Neural cell (in vitro differentiated cells): ENCODE measurements around the gene SPOP. TPM values are rescaled to one million over a fixed set of nuclear protein-coding genes. Genes with fewer than 3 reads are reported as not detected.

Source experiments
- H2AFZ ChIP-seq: fragments of 200-600, 300-800 bp; sonication (generic), shearing (Covaris generic); 2 replicates; pipeline ENCODE4 v1.6.0; 2014; ENCODE audit warnings: low read depth, mild to moderate bottlenecking, antibody characterized with exemption, low read length, moderate library complexity
- H3F3A ChIP-seq: fragments of 200-600 bp; shearing (Covaris generic); 2 replicates; pipeline ENCODE4 v1.6.1; 2016; ENCODE audit warnings: mild to moderate bottlenecking, moderate library complexity, mixed read lengths, antibody characterized with exemption, low read length; ENCODE audit not compliant: insufficient read depth, poor library complexity, severe bottlenecking
- H3K27ac ChIP-seq: fragments of 200-600, 300-800 bp; sonication (generic), shearing (Covaris generic); 2 replicates; pipeline ENCODE4 v1.5.1; 2014; ENCODE audit warnings: mild to moderate bottlenecking, low read length, moderate library complexity
- H3K27me3 ChIP-seq: fragments of 300-800, 200-600 bp; sonication (generic), shearing (Covaris generic); 2 replicates; pipeline ENCODE4 v1.6.0; 2014; ENCODE audit warnings: mild to moderate bottlenecking, low read depth, low read length, moderate library complexity; ENCODE audit not compliant: insufficient read depth
- H3K36me3 ChIP-seq: fragments of 300-800, 200-600 bp; sonication (generic), shearing (Covaris generic); 2 replicates; pipeline ENCODE4 v1.5.1; 2014; ENCODE audit warnings: mild to moderate bottlenecking, antibody characterized with exemption, low read length, moderate library complexity; ENCODE audit not compliant: insufficient read depth
- H3K4me2 ChIP-seq: fragments of 300-800, 200-600 bp; sonication (generic), shearing (Covaris generic); 2 replicates; pipeline ENCODE4 v1.6.0; 2014; ENCODE audit warnings: mild to moderate bottlenecking, low read length
- H3K4me3 ChIP-seq: fragments of 300-800, 200-600 bp; sonication (generic), shearing (Covaris generic); 2 replicates; pipeline ENCODE4 v1.5.1; 2014; ENCODE audit warnings: mild to moderate bottlenecking, low read length, moderate library complexity
- H3K79me2 ChIP-seq: fragments of 200-600 bp; shearing (Covaris generic); replicated peaks from 2 replicates; pipeline ENCODE4 v1.6.0; 2014; ENCODE audit warnings: mild to moderate bottlenecking, low read length, moderate library complexity; ENCODE audit not compliant: insufficient read depth
- H3K9ac ChIP-seq: fragments of 300-800, 200-600 bp; sonication (generic), shearing (Covaris generic); 2 replicates; pipeline ENCODE4 v1.6.1; 2016; ENCODE audit warnings: mild to moderate bottlenecking, low read length, mixed read lengths
- H3K9me2 ChIP-seq: fragments of 200-600 bp; shearing (Covaris generic); 2 replicates; pipeline ENCODE4 v1.6.1; 2016; ENCODE audit warnings: mild to moderate bottlenecking, low read length, mixed read lengths; ENCODE audit not compliant: insufficient read depth
- H3K9me3 ChIP-seq: fragments of 200-600, 300-800 bp; sonication (generic), shearing (Covaris generic); 2 replicates; pipeline ENCODE4 v1.6.1; 2016; ENCODE audit warnings: mild to moderate bottlenecking, mixed run types, low read length, moderate library complexity, mixed read lengths
- H4K20me1 ChIP-seq: fragments of 200-600 bp; shearing (Covaris generic); 2 replicates; pipeline ENCODE4 v1.6.1; 2016; ENCODE audit warnings: mild to moderate bottlenecking, mixed run types; ENCODE audit not compliant: insufficient read depth
- EP300 ChIP-seq: fragments of 450-650 bp; conservative IDR thresholded peaks from 2 replicates; pipeline ENCODE4 v1.6.1; 2014; ENCODE audit warnings: antibody characterized with exemption, mild to moderate bottlenecking, moderate library complexity; ENCODE audit not compliant: poor library complexity, severe bottlenecking
- EZH2 ChIP-seq: fragments of 200-600, 300-800 bp; shearing (Covaris generic), sonication (generic); IDR thresholded peaks from 2 replicates; pipeline ENCODE4 v1.6.1; 2014; ENCODE audit warnings: antibody characterized with exemption, low read length, borderline replicate concordance, mild to moderate bottlenecking; ENCODE audit not compliant: insufficient read depth, poor library complexity, severe bottlenecking
- MXI1 ChIP-seq: fragments of 450-650 bp; conservative IDR thresholded peaks from 2 replicates; pipeline ENCODE4 v1.6.1; 2014; ENCODE audit warnings: antibody characterized with exemption, mild to moderate bottlenecking; ENCODE audit not compliant: poor library complexity, severe bottlenecking
- POLR2AphosphoS5 ChIP-seq: IDR thresholded peaks from 2 replicates; pipeline ENCODE4 v1.6.1; 2012
- RAD21 ChIP-seq: fragments of 450-650 bp; conservative IDR thresholded peaks from 2 replicates; pipeline ENCODE4 v1.6.1; 2014; ENCODE audit warnings: antibody characterized with exemption, mild to moderate bottlenecking, moderate library complexity
- TAF1 ChIP-seq: IDR thresholded peaks from 2 replicates; pipeline ENCODE4 v1.6.1; 2012; ENCODE audit warnings: low read depth
- polyA plus RNA-seq: library from polyadenylated mRNA; depleted of rRNA; stranded (reverse); fragments of >200 nt; gene quantifications from 2 replicates; pipeline ENCODE4 v1.2.3, GENCODE V29; 2014
- TF ChIP-seq, protein P1 (sequence below): IDR thresholded peaks from 2 replicates; pipeline ENCODE4 v1.6.1; 2012; ENCODE audit warnings: borderline replicate concordance
- TF ChIP-seq, protein P2 (sequence below): fragments of 450-650 bp; IDR thresholded peaks from 2 replicates; pipeline ENCODE4 v1.5.1; 2014; ENCODE audit warnings: antibody characterized with exemption, mild to moderate bottlenecking, moderate library complexity; ENCODE audit not compliant: poor library complexity, severe bottlenecking

Gene SPOP
- polyA plus RNA-seq, 1 donor from 2014 or later, result 71.9 TPM

DNA sequence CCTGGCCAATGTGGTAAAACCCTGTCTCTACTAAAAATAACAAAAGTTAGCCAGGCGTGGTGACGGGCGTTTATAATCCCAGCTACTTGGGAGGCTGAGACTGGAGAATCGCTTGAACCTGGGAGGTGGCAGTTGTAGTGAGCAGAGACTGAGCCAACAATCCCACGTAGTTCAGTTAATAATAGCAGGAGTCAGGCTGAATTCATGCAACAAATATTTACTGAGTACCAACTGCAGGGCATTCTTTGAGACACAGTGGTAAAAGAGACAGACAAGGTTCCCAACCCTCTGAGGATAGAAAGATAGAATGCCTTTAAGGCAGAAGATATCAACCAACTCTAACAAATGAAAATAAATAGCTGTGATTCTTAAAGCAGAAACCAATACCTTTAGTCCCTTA, 39.1 kb downstream of the SPOP start:
- Histone ChIP-seq H3F3A (no peaks in the 10 kb centered on the region), H3K79me2 (peaks cover 28% of the 10 kb centered on the region), H3K36me3 (peaks cover 3% of the 10 kb centered on the region), H3K27me3 (no peaks in the 10 kb centered on the region), H3K9me2 (no peaks in the 10 kb centered on the region), H3K4me2 (no peak overlapping the region), H3K4me3 (no peak overlapping the region), H3K9ac (no peak overlapping the region), H2AFZ (no peak overlapping the region), H3K27ac (no peak overlapping the region), H3K9me3 (no peaks in the 10 kb centered on the region), H4K20me1 (no peaks in the 10 kb centered on the region)
- TF ChIP-seq MXI1, result no peak
- TF ChIP-seq, protein P1, sequence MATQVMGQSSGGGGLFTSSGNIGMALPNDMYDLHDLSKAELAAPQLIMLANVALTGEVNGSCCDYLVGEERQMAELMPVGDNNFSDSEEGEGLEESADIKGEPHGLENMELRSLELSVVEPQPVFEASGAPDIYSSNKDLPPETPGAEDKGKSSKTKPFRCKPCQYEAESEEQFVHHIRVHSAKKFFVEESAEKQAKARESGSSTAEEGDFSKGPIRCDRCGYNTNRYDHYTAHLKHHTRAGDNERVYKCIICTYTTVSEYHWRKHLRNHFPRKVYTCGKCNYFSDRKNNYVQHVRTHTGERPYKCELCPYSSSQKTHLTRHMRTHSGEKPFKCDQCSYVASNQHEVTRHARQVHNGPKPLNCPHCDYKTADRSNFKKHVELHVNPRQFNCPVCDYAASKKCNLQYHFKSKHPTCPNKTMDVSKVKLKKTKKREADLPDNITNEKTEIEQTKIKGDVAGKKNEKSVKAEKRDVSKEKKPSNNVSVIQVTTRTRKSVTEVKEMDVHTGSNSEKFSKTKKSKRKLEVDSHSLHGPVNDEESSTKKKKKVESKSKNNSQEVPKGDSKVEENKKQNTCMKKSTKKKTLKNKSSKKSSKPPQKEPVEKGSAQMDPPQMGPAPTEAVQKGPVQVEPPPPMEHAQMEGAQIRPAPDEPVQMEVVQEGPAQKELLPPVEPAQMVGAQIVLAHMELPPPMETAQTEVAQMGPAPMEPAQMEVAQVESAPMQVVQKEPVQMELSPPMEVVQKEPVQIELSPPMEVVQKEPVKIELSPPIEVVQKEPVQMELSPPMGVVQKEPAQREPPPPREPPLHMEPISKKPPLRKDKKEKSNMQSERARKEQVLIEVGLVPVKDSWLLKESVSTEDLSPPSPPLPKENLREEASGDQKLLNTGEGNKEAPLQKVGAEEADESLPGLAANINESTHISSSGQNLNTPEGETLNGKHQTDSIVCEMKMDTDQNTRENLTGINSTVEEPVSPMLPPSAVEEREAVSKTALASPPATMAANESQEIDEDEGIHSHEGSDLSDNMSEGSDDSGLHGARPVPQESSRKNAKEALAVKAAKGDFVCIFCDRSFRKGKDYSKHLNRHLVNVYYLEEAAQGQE, result no peak
- TF ChIP-seq, protein P2, sequence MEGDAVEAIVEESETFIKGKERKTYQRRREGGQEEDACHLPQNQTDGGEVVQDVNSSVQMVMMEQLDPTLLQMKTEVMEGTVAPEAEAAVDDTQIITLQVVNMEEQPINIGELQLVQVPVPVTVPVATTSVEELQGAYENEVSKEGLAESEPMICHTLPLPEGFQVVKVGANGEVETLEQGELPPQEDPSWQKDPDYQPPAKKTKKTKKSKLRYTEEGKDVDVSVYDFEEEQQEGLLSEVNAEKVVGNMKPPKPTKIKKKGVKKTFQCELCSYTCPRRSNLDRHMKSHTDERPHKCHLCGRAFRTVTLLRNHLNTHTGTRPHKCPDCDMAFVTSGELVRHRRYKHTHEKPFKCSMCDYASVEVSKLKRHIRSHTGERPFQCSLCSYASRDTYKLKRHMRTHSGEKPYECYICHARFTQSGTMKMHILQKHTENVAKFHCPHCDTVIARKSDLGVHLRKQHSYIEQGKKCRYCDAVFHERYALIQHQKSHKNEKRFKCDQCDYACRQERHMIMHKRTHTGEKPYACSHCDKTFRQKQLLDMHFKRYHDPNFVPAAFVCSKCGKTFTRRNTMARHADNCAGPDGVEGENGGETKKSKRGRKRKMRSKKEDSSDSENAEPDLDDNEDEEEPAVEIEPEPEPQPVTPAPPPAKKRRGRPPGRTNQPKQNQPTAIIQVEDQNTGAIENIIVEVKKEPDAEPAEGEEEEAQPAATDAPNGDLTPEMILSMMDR, result no peak
- TF ChIP-seq EP300, result no peak
- no peak for TF ChIP-seq POLR2AphosphoS5

DNA sequence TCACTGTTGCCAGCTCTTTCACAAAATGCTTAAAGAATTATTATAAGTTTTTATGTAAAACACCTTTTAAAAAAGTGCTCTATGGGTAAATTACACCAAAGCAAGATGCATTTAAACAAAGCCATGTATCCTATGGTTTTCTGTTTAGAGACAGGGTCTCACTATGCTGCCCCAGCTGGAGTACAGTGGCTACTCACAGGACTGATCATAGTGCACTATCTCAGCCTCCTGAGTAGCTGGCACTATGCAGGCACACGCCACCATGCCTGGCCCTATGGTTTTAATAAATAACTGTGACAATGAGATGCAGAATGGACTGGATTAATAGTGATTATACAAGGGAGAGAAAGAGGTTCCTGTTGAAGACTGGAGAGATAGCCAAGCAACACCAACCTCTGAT, 40.2 kb downstream of the SPOP start:
- no peak overlapping the region for H2AFZ ChIP-seq
- peaks cover 30% of the 10 kb centered on the region for H3K79me2 ChIP-seq
- H3K27ac ChIP-seq, result no peak overlapping the region
- H3K9me3 ChIP-seq, result no peaks in the 10 kb centered on the region
- H3K9ac ChIP-seq, result no peak overlapping the region
- H3K27me3 ChIP-seq, result no peaks in the 10 kb centered on the region
- H3K36me3 ChIP-seq, result peaks cover 3% of the 10 kb centered on the region
- no peaks in the 10 kb centered on the region for H3K9me2 ChIP-seq
- no peak overlapping the region for H3K4me2 ChIP-seq
- TF ChIP-seq TAF1, result no peak
- no peak for TF ChIP-seq POLR2AphosphoS5
- TF ChIP-seq EZH2, result no peak
- TF ChIP-seq, protein P2, result no peak
- no peak for TF ChIP-seq RAD21
- no peak for TF ChIP-seq EP300
- TF ChIP-seq, protein P1, result no peak
- H3F3A ChIP-seq, result no peaks in the 10 kb centered on the region
- no peaks in the 10 kb centered on the region for H4K20me1 ChIP-seq
- H3K4me3 ChIP-seq, result no peak overlapping the region
